GM12878 (cell line): ENCODE results near the gene PRUNE2. TPM values are rescaled to one million over a fixed set of nuclear protein-coding genes. Genes with fewer than 3 reads are reported as not detected.

Source experiments
- GATAD2B ChIP-seq: fragments of 450-650 bp; conservative IDR thresholded peaks from 2 replicates; pipeline ENCODE4 v1.6.1; 2017; ENCODE audit warnings: low read depth, mild to moderate bottlenecking, moderate library complexity
- PAX8 ChIP-seq: fragments of 450-650 bp; IDR thresholded peaks from 2 replicates; pipeline ENCODE4 v1.6.1; 2017; ENCODE audit warnings: mild to moderate bottlenecking, moderate library complexity
- POLR2AphosphoS2 ChIP-seq: IDR thresholded peaks from 2 replicates; pipeline ENCODE4 v1.6.1; 2011; ENCODE audit warnings: low read depth, mild to moderate bottlenecking, low read length, improper control_type of control experiment, moderate library complexity
- YBX1 ChIP-seq: fragments of 450-650 bp; IDR thresholded peaks from 2 replicates; pipeline ENCODE4 v1.6.1; 2016; ENCODE audit warnings: antibody characterized with exemption
- polyA plus RNA-seq, 11 experiments: library from polyadenylated mRNA; depleted of rRNA in 4 of 11; unstranded in 6 of 11; stranded (reverse) in 5 of 11; fragments of >200 nt; fragmentation: Nextera tagmentation in 4 of 11; fragmentation: Illumina TruSeq in 1 of 11; extraction: Ambion mirVana in 4 of 11; extraction: Trizol in 1 of 11; gene quantifications; 1 replicate in 1 of 11; 2 replicates in 10 of 11; pipeline versions ENCODE4 v1.2.1 to v1.2.3, GENCODE V29; 2011 to 2016; ENCODE audit warnings: inconsistent platforms in 2 of 11, missing spikeins in 2 of 11, low read depth in 1 of 11
- total RNA-seq, 4 experiments: library from RNA; depleted of rRNA in 3 of 4; stranded (reverse); fragments of >200 nt in 3 of 4; fragmentation: Illumina TruSeq in 1 of 4; extraction: Trizol in 1 of 4; gene quantifications; 2 replicates each; pipeline versions ENCODE4 v1.2.1 to v1.2.3, GENCODE V29; 2013 to 2021
- TF ChIP-seq, protein P1 (sequence below): fragments of 450-650 bp; IDR thresholded peaks from 2 replicates; pipeline ENCODE4 v1.6.1; 2018; ENCODE audit warnings: borderline replicate concordance, mild to moderate bottlenecking; ENCODE audit not compliant: partially characterized antibody
- TF ChIP-seq, protein P2 (sequence below): fragments of 450-650 bp; formaldehyde crosslinking; IDR thresholded peaks from 2 replicates; pipeline ENCODE4 v1.5.0; 2022; ENCODE audit warnings: mild to moderate bottlenecking, missing genetic modification characterization
- TF ChIP-seq, protein P3 (sequence below), 3 experiments: IDR thresholded peaks in 2 of 3; conservative IDR thresholded peaks in 1 of 3; 2 replicates each; pipeline ENCODE4 v1.5.1; 2011; ENCODE audit warnings: low read depth in 3 of 3, low read length in 3 of 3, mild to moderate bottlenecking in 3 of 3, control low read depth in 2 of 3, moderate library complexity in 2 of 3, inconsistent platforms in 1 of 3, mixed read lengths in 1 of 3; ENCODE audit not compliant: control insufficient read depth in 2 of 3, insufficient read depth in 1 of 3; ENCODE audit errors: extremely low read depth in 1 of 3

PRUNE2 gene
- total and polyA plus RNA-seq, 10 of the 15 experiments (the other 5 are each of a cell fraction or from before 2014, with no cell fraction given), result 0.07 to 0.63 (median 0.25) TPM

DNA sequence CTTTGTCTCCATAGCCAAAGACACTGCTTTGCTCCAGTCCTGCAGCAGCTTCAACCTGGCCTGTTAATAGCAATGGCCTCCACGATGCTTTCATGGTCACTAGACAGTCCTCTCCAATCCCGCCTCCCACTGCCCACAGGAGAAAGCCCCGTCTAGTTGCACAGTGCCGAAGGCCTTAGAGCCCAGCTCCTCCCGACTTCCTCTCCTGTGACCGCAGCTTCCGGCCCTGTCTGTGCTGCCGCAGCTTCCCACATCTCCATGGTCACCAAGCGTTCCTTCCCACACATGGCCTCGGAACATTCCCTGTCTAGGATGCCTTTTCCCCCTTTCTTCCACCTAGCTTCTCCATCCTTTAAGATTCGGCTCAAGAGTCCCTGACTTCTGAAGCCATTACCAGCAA is 118.2 kb downstream of the PRUNE2 start (continued):
- TF ChIP-seq, protein P1, sequence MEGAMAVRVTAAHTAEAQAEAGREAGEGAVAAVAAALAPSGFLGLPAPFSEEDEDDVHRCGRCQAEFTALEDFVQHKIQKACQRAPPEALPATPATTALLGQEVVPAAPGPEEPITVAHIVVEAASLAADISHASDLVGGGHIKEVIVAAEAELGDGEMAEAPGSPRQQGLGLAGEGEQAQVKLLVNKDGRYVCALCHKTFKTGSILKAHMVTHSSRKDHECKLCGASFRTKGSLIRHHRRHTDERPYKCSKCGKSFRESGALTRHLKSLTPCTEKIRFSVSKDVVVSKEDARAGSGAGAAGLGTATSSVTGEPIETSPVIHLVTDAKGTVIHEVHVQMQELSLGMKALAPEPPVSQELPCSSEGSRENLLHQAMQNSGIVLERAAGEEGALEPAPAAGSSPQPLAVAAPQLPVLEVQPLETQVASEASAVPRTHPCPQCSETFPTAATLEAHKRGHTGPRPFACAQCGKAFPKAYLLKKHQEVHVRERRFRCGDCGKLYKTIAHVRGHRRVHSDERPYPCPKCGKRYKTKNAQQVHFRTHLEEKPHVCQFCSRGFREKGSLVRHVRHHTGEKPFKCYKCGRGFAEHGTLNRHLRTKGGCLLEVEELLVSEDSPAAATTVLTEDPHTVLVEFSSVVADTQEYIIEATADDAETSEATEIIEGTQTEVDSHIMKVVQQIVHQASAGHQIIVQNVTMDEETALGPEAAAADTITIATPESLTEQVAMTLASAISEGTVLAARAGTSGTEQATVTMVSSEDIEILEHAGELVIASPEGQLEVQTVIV, result no peak
- TF ChIP-seq, protein P2, sequence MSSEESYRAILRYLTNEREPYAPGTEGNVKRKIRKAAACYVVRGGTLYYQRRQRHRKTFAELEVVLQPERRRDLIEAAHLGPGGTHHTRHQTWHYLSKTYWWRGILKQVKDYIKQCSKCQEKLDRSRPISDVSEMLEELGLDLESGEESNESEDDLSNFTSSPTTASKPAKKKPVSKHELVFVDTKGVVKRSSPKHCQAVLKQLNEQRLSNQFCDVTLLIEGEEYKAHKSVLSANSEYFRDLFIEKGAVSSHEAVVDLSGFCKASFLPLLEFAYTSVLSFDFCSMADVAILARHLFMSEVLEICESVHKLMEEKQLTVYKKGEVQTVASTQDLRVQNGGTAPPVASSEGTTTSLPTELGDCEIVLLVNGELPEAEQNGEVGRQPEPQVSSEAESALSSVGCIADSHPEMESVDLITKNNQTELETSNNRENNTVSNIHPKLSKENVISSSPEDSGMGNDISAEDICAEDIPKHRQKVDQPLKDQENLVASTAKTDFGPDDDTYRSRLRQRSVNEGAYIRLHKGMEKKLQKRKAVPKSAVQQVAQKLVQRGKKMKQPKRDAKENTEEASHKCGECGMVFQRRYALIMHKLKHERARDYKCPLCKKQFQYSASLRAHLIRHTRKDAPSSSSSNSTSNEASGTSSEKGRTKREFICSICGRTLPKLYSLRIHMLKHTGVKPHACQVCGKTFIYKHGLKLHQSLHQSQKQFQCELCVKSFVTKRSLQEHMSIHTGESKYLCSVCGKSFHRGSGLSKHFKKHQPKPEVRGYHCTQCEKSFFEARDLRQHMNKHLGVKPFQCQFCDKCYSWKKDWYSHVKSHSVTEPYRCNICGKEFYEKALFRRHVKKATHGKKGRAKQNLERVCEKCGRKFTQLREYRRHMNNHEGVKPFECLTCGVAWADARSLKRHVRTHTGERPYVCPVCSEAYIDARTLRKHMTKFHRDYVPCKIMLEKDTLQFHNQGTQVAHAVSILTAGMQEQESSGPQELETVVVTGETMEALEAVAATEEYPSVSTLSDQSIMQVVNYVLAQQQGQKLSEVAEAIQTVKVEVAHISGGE, result no peak
- no peak for TF ChIP-seq POLR2AphosphoS2
- no peak for TF ChIP-seq GATAD2B
- no peak for TF ChIP-seq PAX8
- TF ChIP-seq, protein P3, sequence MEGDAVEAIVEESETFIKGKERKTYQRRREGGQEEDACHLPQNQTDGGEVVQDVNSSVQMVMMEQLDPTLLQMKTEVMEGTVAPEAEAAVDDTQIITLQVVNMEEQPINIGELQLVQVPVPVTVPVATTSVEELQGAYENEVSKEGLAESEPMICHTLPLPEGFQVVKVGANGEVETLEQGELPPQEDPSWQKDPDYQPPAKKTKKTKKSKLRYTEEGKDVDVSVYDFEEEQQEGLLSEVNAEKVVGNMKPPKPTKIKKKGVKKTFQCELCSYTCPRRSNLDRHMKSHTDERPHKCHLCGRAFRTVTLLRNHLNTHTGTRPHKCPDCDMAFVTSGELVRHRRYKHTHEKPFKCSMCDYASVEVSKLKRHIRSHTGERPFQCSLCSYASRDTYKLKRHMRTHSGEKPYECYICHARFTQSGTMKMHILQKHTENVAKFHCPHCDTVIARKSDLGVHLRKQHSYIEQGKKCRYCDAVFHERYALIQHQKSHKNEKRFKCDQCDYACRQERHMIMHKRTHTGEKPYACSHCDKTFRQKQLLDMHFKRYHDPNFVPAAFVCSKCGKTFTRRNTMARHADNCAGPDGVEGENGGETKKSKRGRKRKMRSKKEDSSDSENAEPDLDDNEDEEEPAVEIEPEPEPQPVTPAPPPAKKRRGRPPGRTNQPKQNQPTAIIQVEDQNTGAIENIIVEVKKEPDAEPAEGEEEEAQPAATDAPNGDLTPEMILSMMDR (IDR thresholded peaks at IDR 0.05 in 2 of 3, conservative IDR thresholded peaks at IDR 0.05 in 1 of 3; ENCODE audit: control insufficient read depth in 2 of 3, extremely low read depth in 1 of 3, insufficient read depth in 1 of 3, low read depth in 3 of 3, low read length in 3 of 3), result no peak
- TF ChIP-seq YBX1, result no peak
- TF ChIP-seq, all 136 proteins: peak for 0
